Activated naive CD8-positive, alpha-beta T cell treated with anti-CD3 and anti-CD28 coated beads, Interleukin-2, amount 10 ng/mL, durations not matched to agents 7 days and 5 days (primary cell): Measurements from ENCODE around the gene MLLT1. TPM values are rescaled to one million over a fixed set of nuclear protein-coding genes. Genes with fewer than 3 reads are reported as not detected.

Source experiments
- ATAC-seq: fragments of 150-1000 bp; cut with Tn5 transposase; one replicate; pipeline ENCODE4 v1.10.0; 2021; ENCODE audit warnings: low read depth, moderate library complexity
- POLR2A ChIA-PET: fragments of 350-600 bp; sonication (Branson Sonifier 250); formaldehyde crosslinking; loops from one replicate; lab custom pipeline; 2021; ENCODE audit warnings: antibody characterized with exemption; lab: Charles Lee
- DNase-seq: peaks from one replicate; pipeline ENCODE4 v3.0.0; 2021
- H3K27ac Mint-ChIP-seq: one replicate; pipeline ENCODE4 v1.8.0; 2022; ENCODE audit warnings: mild to moderate bottlenecking, mixed read lengths
- H3K27me3 Mint-ChIP-seq: one replicate; pipeline ENCODE4 v1.8.0; 2022; ENCODE audit warnings: mild to moderate bottlenecking, moderate library complexity, mixed read lengths
- H3K36me3 Mint-ChIP-seq: one replicate; pipeline ENCODE4 v1.8.0; 2021; ENCODE audit warnings: mild to moderate bottlenecking, mixed read lengths
- H3K4me1 Mint-ChIP-seq: one replicate; pipeline ENCODE4 v1.8.0; 2021; ENCODE audit warnings: mixed read lengths
- H3K4me3 Mint-ChIP-seq: one replicate; pipeline ENCODE4 v1.8.0; 2022; ENCODE audit warnings: mild to moderate bottlenecking, moderate library complexity, mixed read lengths
- H3K9me3 Mint-ChIP-seq: one replicate; pipeline ENCODE4 v1.8.0; 2021; ENCODE audit warnings: mixed read lengths
- total RNA-seq, 2 experiments: library from RNA; stranded (reverse); gene quantifications; one replicate each; pipeline ENCODE4 v1.2.3, GENCODE V29; 2021

MLLT1 gene
- total RNA-seq, 2 experiments from 2014 or later, result 37.8 to 42.1 TPM

DNA sequence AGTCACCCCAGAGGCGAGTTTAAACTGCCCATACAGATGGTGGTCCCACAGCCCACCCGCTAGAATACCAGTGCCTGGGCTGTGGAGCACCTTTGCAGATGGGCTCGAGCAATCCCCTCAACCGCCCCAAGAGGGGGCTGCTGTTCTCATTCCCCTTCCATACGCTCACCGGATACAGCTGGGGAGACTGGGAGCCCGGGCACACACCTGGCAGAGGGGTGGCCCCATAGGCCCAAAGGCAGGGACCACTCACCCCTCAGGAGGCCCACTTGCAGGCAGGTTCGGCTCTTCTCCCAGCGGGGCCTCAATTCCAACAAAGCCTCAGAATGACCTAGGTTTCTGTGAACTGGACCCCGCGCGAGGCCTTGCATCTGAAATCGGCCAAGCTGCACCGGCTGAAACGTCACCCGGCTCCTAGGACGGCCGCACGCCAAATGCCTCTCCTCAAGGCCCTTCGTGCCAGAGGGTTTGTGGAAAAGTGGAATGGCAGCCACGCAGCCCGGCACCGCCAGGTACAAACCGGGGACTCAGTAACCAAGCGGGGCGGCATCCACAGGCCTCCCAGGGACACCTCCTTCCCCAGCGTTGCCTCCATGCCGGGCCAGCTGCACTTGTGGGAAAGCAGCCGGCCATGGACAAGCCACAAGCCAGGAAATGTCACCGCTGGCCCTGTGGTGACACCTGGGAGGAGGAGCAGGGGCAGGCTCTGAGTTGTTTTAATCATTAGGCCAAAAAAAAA lies 18.7 kb downstream of the MLLT1 start:
- H3K36me3 Mint-ChIP-seq, result peaks cover 29% of the 10 kb centered on the region
- no peak overlapping the region for H3K4me3 Mint-ChIP-seq
- POLR2A ChIA-PET, result interaction anchor here (0.6 to 0.7 kb wide), 2 partner anchors 31 to 149 kb away, joined by 3 read pairs; no protein-coding TSS in a partner anchor
- ATAC-seq, result peak; percentile 72
- peaks cover 14% of the 10 kb centered on the region for H3K4me1 Mint-ChIP-seq
- peak; percentile 61 for DNase-seq
- no peaks in the 10 kb centered on the region for H3K27me3 Mint-ChIP-seq
- H3K27ac Mint-ChIP-seq, result peak overlapping the region; percentile 51
- no peaks in the 10 kb centered on the region for H3K9me3 Mint-ChIP-seq

DNA sequence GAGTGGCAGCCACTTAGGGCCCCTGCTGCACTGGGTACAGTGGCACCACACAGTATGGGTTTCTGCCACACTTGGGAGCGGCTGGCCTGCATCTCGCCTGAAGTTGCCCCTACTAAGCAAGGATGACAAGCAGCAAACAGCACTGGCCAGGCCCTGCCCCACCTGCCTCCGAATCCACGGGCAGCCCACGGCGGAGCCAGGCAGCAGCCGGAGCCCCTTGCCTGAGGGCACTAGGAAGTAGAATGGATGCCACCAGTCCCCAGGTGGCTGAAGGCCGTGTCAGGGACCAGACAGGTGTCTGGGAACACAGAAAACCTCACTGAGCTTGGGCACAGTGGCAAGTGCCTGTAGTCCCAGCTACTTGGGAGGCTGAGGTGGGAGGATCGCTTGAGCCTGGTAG lies 19.4 kb downstream of the MLLT1 start:
- Mint-ChIP-seq H3K4me1 (peaks cover 14% of the 10 kb centered on the region), H3K27me3 (no peaks in the 10 kb centered on the region), H3K36me3 (peaks cover 32% of the 10 kb centered on the region), H3K9me3 (no peaks in the 10 kb centered on the region), H3K4me3 (no peak overlapping the region), H3K27ac (no peak overlapping the region)
- POLR2A ChIA-PET, result no interaction called here
- DNase-seq, result no peak
- no peak for ATAC-seq

DNA sequence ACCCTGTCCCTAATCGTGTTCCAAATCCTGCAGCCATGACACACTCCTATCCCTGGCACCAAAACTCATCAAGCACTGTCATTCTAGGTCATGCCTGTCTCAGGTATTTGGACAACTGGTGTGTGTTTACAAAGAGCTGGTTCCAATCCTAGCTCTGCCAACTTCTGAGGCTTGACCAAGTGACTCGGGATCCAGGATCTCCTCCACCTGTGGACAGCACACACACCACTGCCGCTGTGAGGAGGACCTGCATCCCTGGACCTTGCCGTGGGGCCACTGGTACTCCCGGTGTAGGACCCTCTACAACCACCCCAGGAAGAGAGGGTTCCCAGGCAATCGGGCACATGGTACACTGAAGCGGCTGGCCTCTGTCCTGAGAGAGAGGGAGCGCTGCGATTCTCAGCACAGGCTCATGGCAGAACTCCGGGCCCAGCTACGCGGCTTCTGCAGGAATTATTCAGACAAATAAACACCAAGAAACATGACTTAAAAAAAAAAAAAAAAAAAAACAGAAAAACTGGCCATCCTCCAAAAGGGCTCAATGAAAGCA lies 20.4 kb downstream of the MLLT1 start:
- Mint-ChIP-seq H3K9me3 (no peaks in the 10 kb centered on the region), H3K36me3 (peaks cover 31% of the 10 kb centered on the region), H3K27ac (peak overlapping the region; percentile 10), H3K4me1 (peaks cover 14% of the 10 kb centered on the region), H3K4me3 (no peak overlapping the region), H3K27me3 (no peaks in the 10 kb centered on the region)
- ATAC-seq (no peak), DNase-seq (no peak)
- POLR2A ChIA-PET, result interaction anchor here (0.7 kb wide), 2 partner anchors 16 to 33 kb away, joined by 3 to 5 read pairs; no protein-coding TSS in a partner anchor

DNA sequence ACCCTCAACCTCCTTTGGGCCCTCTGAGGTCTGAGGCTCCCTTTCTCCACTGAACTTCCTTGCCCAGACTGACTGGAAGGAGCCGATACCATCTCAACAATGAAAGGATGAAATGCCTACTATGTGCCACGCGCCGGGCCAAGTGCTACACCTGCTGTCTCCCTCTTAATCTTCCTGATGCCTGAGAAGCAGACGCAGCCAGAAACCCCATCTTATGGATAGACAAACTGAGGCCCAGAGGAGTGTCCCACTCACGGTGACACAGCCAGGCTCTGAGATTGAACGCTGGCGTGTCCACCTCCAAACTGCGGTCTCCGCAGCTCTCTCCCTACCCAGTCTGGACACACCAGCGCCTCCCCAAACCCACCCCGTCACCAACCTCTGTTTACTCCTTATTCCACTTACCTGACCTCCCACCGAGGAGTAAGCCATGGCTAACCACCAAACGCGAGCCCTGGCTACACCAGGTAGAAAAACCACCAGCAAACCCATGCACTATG lies 20.9 kb downstream of the MLLT1 start:
- peak overlapping the region; percentile 10 for H3K27ac Mint-ChIP-seq
- peaks cover 30% of the 10 kb centered on the region for H3K36me3 Mint-ChIP-seq
- no peaks in the 10 kb centered on the region for H3K9me3 Mint-ChIP-seq
- DNase-seq, result no peak
- POLR2A ChIA-PET, result interaction anchor here (0.7 kb wide), 2 partner anchors 16 to 32 kb away, joined by 3 to 5 read pairs; no protein-coding TSS in a partner anchor
- peaks cover 14% of the 10 kb centered on the region for H3K4me1 Mint-ChIP-seq
- no peaks in the 10 kb centered on the region for H3K27me3 Mint-ChIP-seq
- ATAC-seq, result no peak
- no peak overlapping the region for H3K4me3 Mint-ChIP-seq

DNA sequence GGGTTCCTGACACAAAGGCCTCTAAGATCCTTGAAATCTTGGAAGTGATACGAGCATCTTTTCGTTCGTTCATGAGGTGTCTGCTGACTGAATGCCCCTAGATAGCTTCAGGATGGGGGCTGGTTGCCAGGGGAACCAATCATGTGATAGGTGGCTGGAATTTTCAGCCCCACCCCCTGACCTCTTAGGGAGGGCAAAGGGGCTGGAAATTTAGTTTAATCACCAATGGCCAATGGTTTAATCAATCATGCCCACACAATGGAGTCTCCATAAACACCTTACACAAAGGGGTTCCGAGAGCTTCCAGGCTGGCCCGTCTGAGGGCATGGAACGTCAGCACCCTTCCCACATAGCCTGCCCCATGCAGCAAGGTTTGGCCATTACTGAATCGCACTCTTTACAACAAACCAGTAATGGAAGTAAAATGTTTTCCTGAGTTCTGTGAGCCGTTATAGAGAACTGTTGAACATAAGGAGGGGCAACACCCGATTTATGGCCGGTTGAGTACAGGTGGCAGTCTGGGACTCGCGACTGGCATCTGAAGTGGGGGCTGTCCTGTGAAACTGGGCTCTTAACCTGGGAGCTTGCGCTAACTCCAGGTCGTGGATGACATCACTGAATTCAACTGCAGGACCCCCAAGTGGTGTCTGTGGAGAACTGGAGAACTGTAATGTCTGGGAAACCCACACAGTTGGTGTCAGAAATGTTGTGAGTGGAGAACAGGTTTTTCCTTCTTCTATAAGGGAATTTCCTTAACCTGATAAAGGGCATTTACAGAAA lies 25.6 kb downstream of the MLLT1 start:
- ATAC-seq (no peak), DNase-seq (no peak)
- no peaks in the 10 kb centered on the region for H3K9me3 Mint-ChIP-seq
- peaks cover 8% of the 10 kb centered on the region for H3K4me1 Mint-ChIP-seq
- no peak overlapping the region for H3K27ac Mint-ChIP-seq
- H3K27me3 Mint-ChIP-seq, result no peaks in the 10 kb centered on the region
- POLR2A ChIA-PET, result no interaction called here
- H3K36me3 Mint-ChIP-seq, result peaks cover 19% of the 10 kb centered on the region
- no peak overlapping the region for H3K4me3 Mint-ChIP-seq

DNA sequence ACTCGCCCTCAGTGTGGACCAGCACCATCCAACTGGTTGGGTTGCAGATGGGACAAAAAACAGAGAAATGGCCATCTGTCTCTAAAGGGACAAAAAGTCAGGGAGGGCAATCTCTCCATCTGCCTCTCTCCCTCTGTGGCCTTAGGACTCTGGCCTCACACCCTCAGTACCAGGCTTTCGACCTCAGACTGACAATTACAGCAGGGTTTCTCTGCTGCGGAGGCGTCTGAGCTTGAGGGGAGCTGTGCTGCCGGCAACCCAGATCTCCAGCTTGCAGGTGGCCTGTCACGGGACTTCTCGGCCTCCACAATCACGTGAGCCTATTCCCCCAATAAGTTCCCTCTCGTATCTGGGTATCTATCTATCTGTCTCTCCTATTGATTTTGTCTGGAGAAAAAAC lies 27.7 kb downstream of the MLLT1 start:
- ATAC-seq (no peak), DNase-seq (no peak)
- Mint-ChIP-seq H3K36me3 (peaks cover 18% of the 10 kb centered on the region), H3K4me3 (no peak overlapping the region), H3K27me3 (no peaks in the 10 kb centered on the region), H3K27ac (no peak overlapping the region), H3K9me3 (no peaks in the 10 kb centered on the region), H3K4me1 (peaks cover 8% of the 10 kb centered on the region)
- POLR2A ChIA-PET, result no interaction called here

DNA sequence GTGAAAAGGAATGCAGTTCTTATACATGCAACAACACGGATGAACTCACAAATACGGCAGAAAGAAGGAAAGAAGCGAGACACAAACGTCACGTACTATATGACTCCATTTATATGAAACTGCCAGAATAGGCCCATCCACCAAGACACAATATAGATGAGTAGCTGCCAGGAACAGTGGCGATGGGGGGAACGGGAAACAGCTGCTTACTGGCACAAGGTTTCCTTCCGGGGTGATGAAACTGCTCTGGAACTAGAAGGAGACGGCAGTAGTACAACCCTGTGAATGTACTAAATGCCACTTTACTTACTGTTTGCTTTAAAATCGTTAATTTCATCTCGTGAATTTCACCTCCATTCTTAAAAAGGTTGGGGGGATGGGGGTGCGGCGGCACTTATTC lies 28.9 kb downstream of the MLLT1 start:
- Mint-ChIP-seq H3K27ac (no peak overlapping the region), H3K4me1 (peaks cover 10% of the 10 kb centered on the region), H3K36me3 (peaks cover 24% of the 10 kb centered on the region), H3K4me3 (no peak overlapping the region), H3K27me3 (no peaks in the 10 kb centered on the region), H3K9me3 (peaks cover 2% of the 10 kb centered on the region)
- ATAC-seq, result no peak
- no peak for DNase-seq
- POLR2A ChIA-PET, result no interaction called here

DNA sequence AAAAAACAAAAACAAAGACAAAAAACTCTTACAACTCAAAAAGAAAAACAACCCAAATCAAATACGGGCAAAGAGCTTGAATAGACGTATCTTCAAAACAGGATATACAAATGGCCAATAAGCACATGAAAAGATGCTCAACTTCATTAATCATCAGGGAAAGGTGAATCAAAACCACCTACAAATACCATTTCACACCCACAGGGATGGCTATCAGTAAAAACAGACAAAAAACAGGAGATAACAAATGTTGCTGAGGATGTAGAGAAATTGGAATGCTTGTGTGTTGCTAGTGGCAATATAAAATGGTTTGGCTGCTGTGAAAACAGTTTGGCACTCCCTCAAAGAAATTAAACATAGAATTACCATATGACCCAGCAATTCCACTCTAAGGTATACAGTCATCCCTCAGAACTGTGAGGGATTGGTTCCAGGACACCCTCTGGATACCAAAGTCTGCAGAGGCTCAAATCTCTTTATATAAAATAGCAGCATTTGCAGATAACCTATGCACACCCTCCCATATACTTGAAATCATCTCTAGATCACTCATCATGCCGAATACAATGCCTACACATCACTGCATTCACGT lies 29.7 kb downstream of the MLLT1 start:
- H3K27ac Mint-ChIP-seq, result no peak overlapping the region
- DNase-seq (no peak), ATAC-seq (no peak)
- POLR2A ChIA-PET, result no interaction called here
- no peaks in the 10 kb centered on the region for H3K27me3 Mint-ChIP-seq
- H3K36me3 Mint-ChIP-seq, result peaks cover 23% of the 10 kb centered on the region
- H3K4me1 Mint-ChIP-seq, result peaks cover 10% of the 10 kb centered on the region
- peaks cover 2% of the 10 kb centered on the region for H3K9me3 Mint-ChIP-seq
- no peak overlapping the region for H3K4me3 Mint-ChIP-seq

DNA sequence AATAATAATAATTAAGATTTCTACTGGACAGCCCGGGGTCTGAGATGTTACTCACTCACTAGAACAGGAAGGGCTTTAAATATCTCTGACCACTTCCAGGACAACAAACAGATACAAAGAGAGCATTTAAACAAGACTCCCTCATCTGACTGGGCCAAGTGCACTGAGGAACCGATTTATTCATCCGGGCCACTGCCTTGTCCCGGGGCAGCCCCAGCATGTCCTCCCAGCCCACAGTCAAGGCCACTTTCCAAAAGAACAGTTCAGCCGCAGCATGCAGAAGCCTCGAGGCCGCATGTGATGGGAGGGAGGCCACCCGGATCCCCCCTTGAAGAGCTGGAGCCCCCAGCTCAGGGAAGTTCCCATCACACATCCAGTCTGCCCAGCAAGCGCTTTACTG lies 30.5 kb downstream of the MLLT1 start:
- Mint-ChIP-seq H3K9me3 (peaks cover 2% of the 10 kb centered on the region), H3K27me3 (no peaks in the 10 kb centered on the region), H3K36me3 (peaks cover 26% of the 10 kb centered on the region), H3K4me3 (no peak overlapping the region), H3K27ac (no peak overlapping the region), H3K4me1 (peaks cover 14% of the 10 kb centered on the region)
- POLR2A ChIA-PET, result no interaction called here
- no peak for DNase-seq
- ATAC-seq, result no peak

DNA sequence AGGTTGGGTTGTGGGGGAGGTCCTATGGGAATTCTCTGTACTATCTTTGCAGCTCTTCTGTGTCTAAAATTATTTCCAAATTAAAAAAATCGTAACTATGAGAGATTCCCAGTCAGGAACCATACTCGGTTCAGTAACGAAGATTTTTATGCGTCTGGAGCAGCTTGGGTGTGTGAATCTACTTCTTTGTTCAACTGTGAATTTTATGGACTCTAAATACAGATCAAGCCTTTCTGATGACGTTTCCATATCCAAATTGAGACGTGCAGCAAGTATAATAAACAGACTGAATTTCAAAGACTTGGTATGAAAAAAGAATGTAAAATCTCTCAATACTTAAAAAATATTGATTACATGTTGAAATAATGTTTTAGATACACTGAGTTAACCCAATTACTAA lies 30.9 kb downstream of the MLLT1 start:
- peaks cover 18% of the 10 kb centered on the region for H3K4me1 Mint-ChIP-seq
- H3K4me3 Mint-ChIP-seq, result no peak overlapping the region
- peaks cover 2% of the 10 kb centered on the region for H3K9me3 Mint-ChIP-seq
- POLR2A ChIA-PET, result no interaction called here
- H3K36me3 Mint-ChIP-seq, result peaks cover 29% of the 10 kb centered on the region
- ATAC-seq (no peak), DNase-seq (no peak)
- H3K27me3 Mint-ChIP-seq, result no peaks in the 10 kb centered on the region
- H3K27ac Mint-ChIP-seq, result no peak overlapping the region

DNA sequence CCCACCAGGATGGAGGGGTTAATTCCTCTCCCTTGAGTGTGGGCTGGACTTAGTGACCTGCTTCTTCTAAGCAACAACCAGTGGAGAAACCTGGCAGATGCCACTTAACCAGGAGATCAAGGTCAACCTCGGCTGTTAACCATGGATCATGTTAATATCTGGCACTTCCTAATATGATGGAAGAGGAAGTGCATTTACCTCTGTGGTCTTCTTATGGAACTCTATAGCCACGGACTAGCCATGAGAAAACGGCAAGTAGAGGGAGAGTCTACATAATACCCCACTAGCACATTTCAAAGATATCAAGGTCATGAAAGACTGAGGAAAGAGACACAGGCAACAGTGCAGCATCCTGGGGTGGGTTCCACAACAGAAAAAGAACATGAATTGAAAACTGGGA lies 31.4 kb downstream of the MLLT1 start:
- Mint-ChIP-seq H3K4me1 (peaks cover 21% of the 10 kb centered on the region), H3K27ac (no peak overlapping the region)

DNA sequence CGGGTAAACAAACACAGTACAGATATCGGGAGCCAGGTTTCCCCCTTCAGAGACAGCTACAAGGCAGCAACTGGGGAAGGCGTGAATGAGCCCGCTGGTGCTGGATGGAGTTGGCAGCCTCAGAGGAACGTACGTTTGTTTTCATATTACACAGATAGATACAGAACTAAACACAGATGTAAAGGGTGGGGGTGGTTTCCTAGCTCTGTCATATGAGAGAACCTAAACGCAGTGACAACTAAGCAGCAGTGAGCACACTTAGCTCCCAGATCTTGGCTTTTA lies 32.8 kb downstream of the MLLT1 start:
- peaks cover 29% of the 10 kb centered on the region for H3K36me3 Mint-ChIP-seq
- no peak for ATAC-seq
- no peaks in the 10 kb centered on the region for H3K27me3 Mint-ChIP-seq
- no peak for DNase-seq
- no peak overlapping the region for H3K27ac Mint-ChIP-seq
- H3K4me3 Mint-ChIP-seq, result no peak overlapping the region
- H3K4me1 Mint-ChIP-seq, result peaks cover 22% of the 10 kb centered on the region
- POLR2A ChIA-PET, result no interaction called here
- peaks cover 2% of the 10 kb centered on the region for H3K9me3 Mint-ChIP-seq

More for the DNA sequence above, 31.4 kb downstream of the MLLT1 start:
- Mint-ChIP-seq H3K9me3 (peaks cover 2% of the 10 kb centered on the region), H3K27me3 (no peaks in the 10 kb centered on the region), H3K36me3 (peaks cover 29% of the 10 kb centered on the region), H3K4me3 (no peak overlapping the region)
- ATAC-seq, result no peak
- POLR2A ChIA-PET, result no interaction called here
- no peak for DNase-seq

DNA sequence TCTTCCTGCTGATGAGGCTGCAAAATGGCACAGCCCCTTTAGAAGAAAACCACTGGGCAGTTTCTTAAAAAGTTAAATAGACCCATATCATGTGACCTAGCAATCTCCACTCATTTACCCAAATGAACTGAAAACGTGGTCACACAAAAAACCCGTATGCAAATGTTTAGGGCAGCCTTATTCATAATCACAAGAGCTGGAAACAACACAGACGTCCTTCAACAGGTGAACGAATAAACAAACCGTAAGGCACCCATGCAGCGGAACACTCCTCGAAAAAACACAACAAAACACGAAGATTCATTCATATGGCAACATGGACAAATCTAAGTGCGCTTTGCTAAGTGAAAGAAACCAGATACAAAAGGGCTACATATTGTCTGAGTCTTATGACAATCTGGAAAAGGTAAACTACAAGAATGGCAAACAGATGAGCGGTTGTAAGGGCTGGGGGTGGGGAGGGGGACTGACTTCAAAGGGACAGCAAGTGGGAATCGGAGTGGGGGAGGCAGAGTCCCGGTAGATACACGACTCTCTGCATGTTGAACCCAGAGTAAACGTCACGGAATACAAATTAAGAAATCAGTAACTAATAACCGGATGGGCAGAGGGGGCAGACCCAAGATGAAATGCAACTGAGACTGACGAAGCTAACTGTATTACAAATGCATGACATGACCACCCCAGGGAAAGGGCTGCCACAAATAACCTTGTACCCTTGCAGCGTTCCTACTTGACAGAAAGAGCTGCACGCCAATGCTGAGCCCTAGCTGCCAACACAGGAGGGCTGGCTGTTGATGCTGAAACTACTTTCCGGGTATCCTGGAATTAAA lies 33.4 kb downstream of the MLLT1 start:
- no peak overlapping the region for H3K27ac Mint-ChIP-seq
- peaks cover 22% of the 10 kb centered on the region for H3K4me1 Mint-ChIP-seq
- peaks cover 29% of the 10 kb centered on the region for H3K36me3 Mint-ChIP-seq
- POLR2A ChIA-PET, result no interaction called here
- peaks cover 2% of the 10 kb centered on the region for H3K9me3 Mint-ChIP-seq
- H3K27me3 Mint-ChIP-seq, result no peaks in the 10 kb centered on the region
- DNase-seq (no peak), ATAC-seq (no peak)
- no peak overlapping the region for H3K4me3 Mint-ChIP-seq
